Tibial nerve (tissue), 4 donors: ENCODE data around the gene HIP1R. TPM values are rescaled to one million over a fixed set of nuclear protein-coding genes. Genes with fewer than 3 reads are reported as not detected.

ENCODE experiments used
- DNase-seq, 2 donors: peaks; one replicate each; pipeline ENCODE4 v3.0.0-alpha.2; 2019; ENCODE audit warnings: low spot score in 2 of 2
- H3K27ac ChIP-seq, 4 donors: fragments of 200-600 bp; sonication (generic) in 3 of 4; one replicate each; pipeline ENCODE4 v1.5.1; 2017 to 2019; ENCODE audit warnings: mild to moderate bottlenecking in 1 of 4
- H3K27me3 ChIP-seq, 2 donors: fragments of 200-600 bp; sonication (generic) in 1 of 2; one replicate each; pipeline versions ENCODE4 v1.5.1 to v1.6.0; 2017 to 2019
- H3K36me3 ChIP-seq, 3 donors: fragments of 200-600 bp; sonication (generic); one replicate each; pipeline ENCODE4 v1.5.1; 2018 to 2019
- H3K4me1 ChIP-seq, 4 donors: fragments of 200-600 bp; sonication (generic) in 3 of 4; one replicate each; pipeline ENCODE4 v1.5.1; 2017 to 2019
- H3K4me3 ChIP-seq, 4 donors: fragments of 200-600 bp; sonication (generic) in 3 of 4; one replicate each; pipeline ENCODE4 v1.5.1; 2017 to 2019; ENCODE audit warnings: mild to moderate bottlenecking in 1 of 4, moderate library complexity in 1 of 4
- H3K9me3 ChIP-seq, 4 donors: fragments of 200-600 bp; sonication (generic) in 3 of 4; one replicate each; pipeline ENCODE4 v1.5.1; 2017 to 2019
- CTCF ChIP-seq, 5 experiments: fragments of 200-600 bp in 3 of 5; fragments of 450-650 bp in 2 of 5; sonication (generic) in 3 of 5; IDR thresholded peaks; one replicate each; pipeline ENCODE4 v1.5.1; 2016 to 2019; ENCODE audit warnings: antibody characterized with exemption in 5 of 5, mild to moderate bottlenecking in 3 of 5, moderate library complexity in 2 of 5
- EP300 ChIP-seq, 2 donors: sonication (generic); formaldehyde crosslinking; IDR thresholded peaks; one replicate each; pipeline ENCODE4 v1.6.1; 2017; ENCODE audit warnings: antibody characterized with exemption in 2 of 2, mild to moderate bottlenecking in 1 of 2
- POLR2A ChIP-seq, 2 donors: fragments of 450-650 bp; IDR thresholded peaks; one replicate each; pipeline ENCODE4 v1.6.1; 2017; ENCODE audit warnings: antibody characterized with exemption in 2 of 2, mild to moderate bottlenecking in 2 of 2, moderate library complexity in 2 of 2
- WGBS, 2 donors: methylation state at CpG; one replicate each; pipeline ENCODE4 v1.1.5; 2018; 5-methylcytosine and 5-hydroxymethylcytosine counted together
- total RNA-seq, 4 donors: library from RNA; depleted of rRNA; stranded (reverse); fragments of >200 nt; gene quantifications; one replicate each; pipeline ENCODE4 v1.1.0, GENCODE V29; 2016

Gene HIP1R
- total RNA-seq, 4 donors from 2014 or later, result 10.3 to 22.5 (median 16.9) TPM

- no peak overlapping the region for H3K27ac ChIP-seq
- DNase-seq, result no peak
- TF ChIP-seq EP300 (IDR thresholded peaks at IDR 0.05), result no peak
- no peak for TF ChIP-seq POLR2A (IDR thresholded peaks at IDR 0.05)
- TF ChIP-seq CTCF (IDR thresholded peaks at IDR 0.05), result no peak
- 61 to 78% methylated on average over 7 of the region's 7 CpGs for WGBS, 2 donors
- no peaks in the 10 kb centered on the region for H3K4me1 ChIP-seq
- no peak overlapping the region for H3K4me3 ChIP-seq
- H3K27me3 ChIP-seq, result no peaks in the 10 kb centered on the region
- no peaks in the 10 kb centered on the region for H3K36me3 ChIP-seq
- H3K9me3 ChIP-seq, result no peaks in the 10 kb centered on the region
These were observed 14.4 kb upstream of the HIP1R start for GRCh38 chr12:122820838-122821271.

- H3K27ac ChIP-seq, result no peak overlapping the region
- TF ChIP-seq CTCF (IDR thresholded peaks at IDR 0.05) (no peak), POLR2A (IDR thresholded peaks at IDR 0.05) (no peak), EP300 (IDR thresholded peaks at IDR 0.05) (no peak)
- H3K9me3 ChIP-seq, result no peaks in the 10 kb centered on the region
- H3K4me3 ChIP-seq, result no peak overlapping the region
- WGBS, 2 donors, result 83 to 85% methylated on average over 11 of the region's 11 CpGs
- no peak for DNase-seq
- H3K4me1 ChIP-seq, result peaks cover 0 to 14% (median 1%) of the 10 kb centered on the region in 4 donors
- H3K27me3 ChIP-seq, result no peaks in the 10 kb centered on the region
- no peaks in the 10 kb centered on the region for H3K36me3 ChIP-seq
These were observed 11.8 kb upstream of the HIP1R start for GRCh38 chr12:122823429-122823828.

- Histone ChIP-seq H3K36me3 (no peaks in the 10 kb centered on the region), H3K4me3 (peak overlapping the region in 3 of 4 donors; percentile 9 to 38 (median 32)), H3K27me3 (no peaks in the 10 kb centered on the region), H3K27ac (no peak overlapping the region), H3K9me3 (no peaks in the 10 kb centered on the region), H3K4me1 (peaks cover 0 to 14% (median 1%) of the 10 kb centered on the region in 4 donors)
- WGBS, 2 donors, result 23 to 31% methylated on average over 22 of the region's 22 CpGs
- DNase-seq, result no peak
- no peak for TF ChIP-seq POLR2A (IDR thresholded peaks at IDR 0.05)
- TF ChIP-seq EP300 (IDR thresholded peaks at IDR 0.05), result no peak
- no peak for TF ChIP-seq CTCF (IDR thresholded peaks at IDR 0.05)
These were observed 9.2 kb upstream of the HIP1R start for GRCh38 chr12:122825773-122826724.

- 25 to 34% methylated on average over 5 of the region's 5 CpGs for WGBS, 2 donors
- TF ChIP-seq CTCF (IDR thresholded peaks at IDR 0.05), result no peak
- TF ChIP-seq EP300 (IDR thresholded peaks at IDR 0.05), result no peak
- TF ChIP-seq POLR2A (IDR thresholded peaks at IDR 0.05), result no peak
- Histone ChIP-seq H3K9me3 (no peaks in the 10 kb centered on the region), H3K36me3 (no peaks in the 10 kb centered on the region), H3K27me3 (no peaks in the 10 kb centered on the region), H3K4me3 (no peak overlapping the region), H3K27ac (no peak overlapping the region), H3K4me1 (peaks cover 0 to 14% (median 1%) of the 10 kb centered on the region in 4 donors)
- no peak for DNase-seq
These were observed 8.0 kb upstream of the HIP1R start for GRCh38 chr12:122827258-122827657.

- Histone ChIP-seq H3K27ac (no peak overlapping the region), H3K9me3 (no peaks in the 10 kb centered on the region), H3K4me1 (peaks cover 0 to 26% (median 3%) of the 10 kb centered on the region in 4 donors), H3K27me3 (no peaks in the 10 kb centered on the region), H3K36me3 (no peaks in the 10 kb centered on the region), H3K4me3 (no peak overlapping the region)
- WGBS, 2 donors, result 68 to 69% methylated on average over 7 of the region's 7 CpGs
- DNase-seq, result no peak
- TF ChIP-seq POLR2A (IDR thresholded peaks at IDR 0.05) (no peak), CTCF (IDR thresholded peaks at IDR 0.05) (no peak), EP300 (IDR thresholded peaks at IDR 0.05) (no peak)
These were observed 4.6 kb upstream of the HIP1R start for GRCh38 chr12:122830517-122831214.
